T-helper 2 cell treated with Interferon-gamma antibody and Interleukin-4, amounts not matched to agents 5 μg/mL and 100 μg/mL, for 36 hours (primary cell): ENCODE results near the gene JAK1.
A peak's percentile ranks its signal among the peaks of the same experiment; 100 is the strongest.
"Not testable (repeated sequence)": the region's sequence is repeated elsewhere in the genome, so short reads cannot be mapped to it uniquely, and the experiment has no call there.

ENCODE experiments used
- DNase-seq: peaks from one replicate; pipeline ENCODE4 v3.0.0; 2021; ENCODE audit warnings: low spot score
- H3K27ac Mint-ChIP-seq: one replicate; pipeline ENCODE4 v1.8.0; 2021; ENCODE audit warnings: mild to moderate bottlenecking, mixed read lengths
- H3K27me3 Mint-ChIP-seq: one replicate; pipeline ENCODE4 v1.8.0; 2021; ENCODE audit warnings: low read depth, mixed read lengths
- H3K36me3 Mint-ChIP-seq: one replicate; pipeline ENCODE4 v1.8.0; 2021; ENCODE audit warnings: low read depth, mixed read lengths
- H3K4me1 Mint-ChIP-seq: one replicate; pipeline ENCODE4 v1.8.0; 2021; ENCODE audit warnings: low read depth, mixed read lengths
- H3K4me3 Mint-ChIP-seq: one replicate; pipeline ENCODE4 v1.8.0; 2022; ENCODE audit warnings: mild to moderate bottlenecking, moderate library complexity, mixed read lengths
- H3K9me3 Mint-ChIP-seq: one replicate; pipeline ENCODE4 v1.8.0; 2021; ENCODE audit warnings: mixed read lengths

The JAK1 gene

DNA sequence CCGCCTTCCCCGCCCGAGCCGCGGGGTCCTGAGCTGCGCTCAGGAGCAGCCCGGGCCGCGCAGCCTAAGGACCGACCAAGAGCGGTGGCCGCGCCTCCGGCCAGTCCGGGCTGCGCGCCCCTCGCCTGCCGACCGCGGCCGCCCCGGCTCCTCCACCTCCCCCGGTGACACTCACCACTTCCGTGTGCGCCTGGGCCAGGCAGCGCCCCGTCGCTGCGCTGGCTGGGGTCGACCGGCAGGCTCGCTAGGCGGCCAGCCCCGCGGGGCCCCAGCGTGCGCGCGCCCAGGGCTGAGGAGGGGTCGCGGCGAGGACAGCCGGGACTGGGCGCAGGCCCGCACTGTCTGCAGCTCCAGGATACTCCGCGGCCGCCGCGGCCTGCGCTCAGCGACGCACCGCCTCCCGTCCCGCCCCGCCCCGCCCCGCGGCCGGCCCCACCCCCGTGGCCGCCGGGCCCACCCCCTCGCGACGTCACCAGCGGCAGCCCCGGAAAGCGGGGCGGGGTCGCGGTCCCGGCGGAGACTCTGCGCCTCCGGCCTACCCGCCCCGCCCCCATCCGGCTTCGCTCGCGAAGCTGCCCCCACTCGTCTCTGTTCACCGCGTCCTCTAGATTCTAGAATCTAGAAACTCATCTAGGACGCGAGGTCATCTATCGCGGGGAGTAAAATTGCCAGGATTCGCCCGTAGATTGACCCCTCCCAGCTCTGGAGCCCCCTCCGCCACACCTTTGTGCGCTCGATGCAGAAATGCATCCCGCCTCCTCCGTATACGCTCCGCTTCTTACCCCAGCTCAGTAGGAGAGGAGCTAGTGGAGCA is at the start of gene JAK1:
Gene JAK1 (minus strand): TSS at position 392 of the 814 bp plus-strand sequence. CDS start 80,285 bp downstream, outside the sequence.
- Mint-ChIP-seq H3K4me1 (peaks cover 45% of the 10 kb centered on the region), H3K4me3 (peak within 1 kb of the TSS; percentile 86), H3K9me3 (no peaks in the 10 kb centered on the region), H3K27me3 (no peaks in the 10 kb centered on the region), H3K27ac (peak within 1 kb of the TSS; percentile 87), H3K36me3 (peaks cover 18% of the 10 kb centered on the region)
- peak; percentile 83 for DNase-seq

DNA sequence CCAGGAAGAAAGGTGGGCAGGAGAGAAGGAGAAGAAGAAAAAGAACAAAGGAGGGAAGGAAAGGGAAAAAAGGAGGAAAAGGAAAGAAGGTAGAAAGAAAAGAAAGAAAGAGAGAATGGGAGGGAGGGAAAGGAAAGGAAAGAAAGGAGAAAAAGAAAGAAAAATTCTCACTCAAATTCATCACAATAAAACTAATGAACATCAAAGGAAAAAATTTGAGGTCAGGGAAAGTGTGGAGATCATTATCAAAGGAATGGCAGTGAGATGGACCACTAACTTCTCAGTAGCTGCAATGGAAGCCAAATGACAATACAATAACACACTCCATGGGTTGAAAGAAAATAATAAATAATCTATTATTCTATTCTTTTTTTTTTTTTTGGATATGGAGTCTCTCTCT is 48.0 kb upstream of the JAK1 start:
- no peak for DNase-seq
- Mint-ChIP-seq H3K4me1 (peaks cover 16% of the 10 kb centered on the region), H3K9me3 (peaks cover 4% of the 10 kb centered on the region), H3K4me3 (no peak overlapping the region), H3K27me3 (peaks cover 4% of the 10 kb centered on the region), H3K27ac (no peak overlapping the region), H3K36me3 (peaks cover 4% of the 10 kb centered on the region)

DNA sequence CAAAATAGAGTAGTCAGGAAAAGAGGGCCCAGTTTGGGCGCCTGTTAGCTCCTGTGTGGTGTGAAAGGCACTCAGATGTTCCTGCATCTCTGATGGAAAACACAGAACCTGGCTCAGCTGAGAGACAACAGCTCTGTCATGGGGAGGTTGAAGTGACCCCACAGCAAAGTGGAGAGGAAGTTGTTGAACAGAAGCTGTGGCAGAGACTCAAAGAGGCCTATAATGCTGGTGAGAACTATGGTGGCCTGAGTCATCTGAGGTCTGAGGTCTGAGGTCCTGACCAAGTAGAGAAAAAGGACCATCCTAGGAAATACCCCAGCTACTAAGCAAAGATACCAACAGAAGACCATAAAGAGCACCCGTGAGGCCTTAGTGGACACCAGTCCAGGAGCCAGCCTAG is 45.6 kb upstream of the JAK1 start:
- Mint-ChIP-seq H3K4me1 (peaks cover 31% of the 10 kb centered on the region), H3K27ac (no peak overlapping the region), H3K27me3 (peaks cover 6% of the 10 kb centered on the region), H3K4me3 (no peak overlapping the region), H3K36me3 (peaks cover 4% of the 10 kb centered on the region), H3K9me3 (peaks cover 4% of the 10 kb centered on the region)
- no peak for DNase-seq

DNA sequence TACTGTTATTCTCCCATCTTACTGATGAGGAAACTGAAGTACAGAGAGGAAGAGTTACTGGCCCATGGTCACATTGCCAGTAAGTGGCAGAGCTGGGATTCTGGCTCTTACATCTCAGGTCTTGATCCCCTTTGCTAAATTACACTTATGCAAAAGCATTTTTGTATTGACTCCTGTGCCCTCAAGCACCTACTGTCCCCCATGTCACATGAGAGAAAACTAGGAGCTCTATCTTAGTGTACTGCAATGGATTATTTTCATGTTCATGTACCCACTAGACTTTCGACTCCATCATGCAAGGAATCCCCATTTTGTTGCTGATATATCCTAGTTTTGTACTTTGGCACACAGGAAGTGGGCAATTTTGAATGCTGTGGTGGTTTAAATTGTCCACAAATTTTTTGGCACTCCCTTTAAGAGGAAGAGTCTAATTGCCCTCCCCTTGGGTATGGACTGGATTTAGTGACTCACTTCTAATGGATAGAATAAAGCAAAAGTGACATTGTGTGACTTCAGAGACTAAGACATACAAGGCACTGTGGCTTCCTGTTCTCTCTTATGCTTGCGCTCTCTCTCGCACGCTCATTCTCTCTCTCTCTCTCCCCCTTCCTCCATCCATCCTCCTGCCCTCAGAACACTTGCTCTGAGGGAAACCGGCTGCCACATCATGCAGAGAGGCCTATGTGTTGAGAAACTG is 43.5 kb upstream of the JAK1 start:
- peaks cover 16% of the 10 kb centered on the region for H3K27me3 Mint-ChIP-seq
- peak overlapping the region; percentile 60 for H3K4me3 Mint-ChIP-seq
- peaks cover 33% of the 10 kb centered on the region for H3K4me1 Mint-ChIP-seq
- peaks cover 4% of the 10 kb centered on the region for H3K36me3 Mint-ChIP-seq
- peak overlapping the region; percentile 31 for H3K27ac Mint-ChIP-seq
- peaks cover 4% of the 10 kb centered on the region for H3K9me3 Mint-ChIP-seq
- no peak for DNase-seq

DNA sequence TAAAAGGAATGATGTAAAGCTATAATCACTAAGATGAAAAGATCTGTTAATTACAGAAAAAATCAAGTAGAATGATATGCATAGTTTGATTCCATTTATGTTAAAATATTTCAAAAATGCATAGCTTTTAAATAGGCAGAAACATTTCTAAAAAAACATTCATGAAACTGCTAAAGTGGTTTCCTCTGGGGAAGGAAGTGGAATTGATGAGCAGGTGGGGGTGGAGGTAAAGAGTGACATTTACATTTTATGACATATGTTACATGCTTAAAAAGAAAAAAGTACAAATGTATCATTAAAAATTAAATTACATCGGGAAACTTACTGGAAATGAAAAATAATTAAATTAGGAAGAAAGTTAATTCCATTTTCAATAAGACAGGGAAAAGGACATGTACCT is 42.8 kb upstream of the JAK1 start:
- Mint-ChIP-seq H3K4me1 (peaks cover 33% of the 10 kb centered on the region), H3K4me3 (peak overlapping the region; percentile 60), H3K36me3 (peaks cover 4% of the 10 kb centered on the region), H3K9me3 (peaks cover 4% of the 10 kb centered on the region), H3K27me3 (peaks cover 21% of the 10 kb centered on the region), H3K27ac (peak overlapping the region; percentile 42)
- DNase-seq = no peak

DNA sequence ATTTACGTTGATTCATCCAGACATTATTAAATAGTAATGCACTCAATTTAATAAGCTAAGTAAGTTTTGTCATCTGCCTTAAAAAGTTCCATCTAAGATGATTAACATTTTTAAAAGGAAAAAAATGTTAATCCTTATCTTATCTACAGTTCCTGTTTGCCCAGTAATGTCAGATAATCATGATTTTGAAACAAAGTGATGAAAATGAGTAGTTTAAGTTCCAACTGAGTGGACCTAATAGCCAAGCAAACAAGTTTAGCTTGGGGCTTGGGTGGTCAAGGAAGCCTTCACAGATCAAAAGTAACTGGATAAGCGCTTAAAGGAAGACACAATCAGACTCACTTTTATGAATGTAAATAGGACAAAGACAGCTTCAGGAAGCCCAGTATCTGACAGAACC is 40.5 kb upstream of the JAK1 start:
- no peak overlapping the region for H3K27ac Mint-ChIP-seq
- no peak overlapping the region for H3K4me3 Mint-ChIP-seq
- peaks cover 44% of the 10 kb centered on the region for H3K4me1 Mint-ChIP-seq
- peaks cover 32% of the 10 kb centered on the region for H3K27me3 Mint-ChIP-seq
- peaks cover 2% of the 10 kb centered on the region for H3K36me3 Mint-ChIP-seq
- H3K9me3 Mint-ChIP-seq = peaks cover 4% of the 10 kb centered on the region
- DNase-seq = no peak

DNA sequence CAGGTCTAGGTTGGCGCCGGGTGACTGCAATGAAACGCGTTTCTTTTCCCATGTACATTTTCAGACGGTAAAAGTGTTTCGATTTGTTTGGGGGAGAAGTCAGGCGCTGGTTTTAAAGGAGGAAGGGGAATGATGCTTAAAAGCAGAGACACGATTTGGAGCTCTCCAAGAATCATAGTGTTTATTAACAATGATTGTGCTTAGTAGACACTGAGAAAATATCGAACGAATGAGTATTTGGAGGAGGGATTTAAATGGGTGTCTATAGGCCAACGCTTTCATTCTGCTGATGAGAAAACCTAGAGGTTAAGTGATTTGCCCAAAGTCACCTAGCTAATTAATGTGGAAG is 36.9 kb upstream of the JAK1 start:
- Mint-ChIP-seq H3K27me3 (peaks cover 36% of the 10 kb centered on the region), H3K4me3 (peak overlapping the region; percentile 74), H3K4me1 (peaks cover 31% of the 10 kb centered on the region), H3K36me3 (no peaks in the 10 kb centered on the region), H3K9me3 (peaks cover 6% of the 10 kb centered on the region), H3K27ac (no peak overlapping the region)
- no peak for DNase-seq

DNA sequence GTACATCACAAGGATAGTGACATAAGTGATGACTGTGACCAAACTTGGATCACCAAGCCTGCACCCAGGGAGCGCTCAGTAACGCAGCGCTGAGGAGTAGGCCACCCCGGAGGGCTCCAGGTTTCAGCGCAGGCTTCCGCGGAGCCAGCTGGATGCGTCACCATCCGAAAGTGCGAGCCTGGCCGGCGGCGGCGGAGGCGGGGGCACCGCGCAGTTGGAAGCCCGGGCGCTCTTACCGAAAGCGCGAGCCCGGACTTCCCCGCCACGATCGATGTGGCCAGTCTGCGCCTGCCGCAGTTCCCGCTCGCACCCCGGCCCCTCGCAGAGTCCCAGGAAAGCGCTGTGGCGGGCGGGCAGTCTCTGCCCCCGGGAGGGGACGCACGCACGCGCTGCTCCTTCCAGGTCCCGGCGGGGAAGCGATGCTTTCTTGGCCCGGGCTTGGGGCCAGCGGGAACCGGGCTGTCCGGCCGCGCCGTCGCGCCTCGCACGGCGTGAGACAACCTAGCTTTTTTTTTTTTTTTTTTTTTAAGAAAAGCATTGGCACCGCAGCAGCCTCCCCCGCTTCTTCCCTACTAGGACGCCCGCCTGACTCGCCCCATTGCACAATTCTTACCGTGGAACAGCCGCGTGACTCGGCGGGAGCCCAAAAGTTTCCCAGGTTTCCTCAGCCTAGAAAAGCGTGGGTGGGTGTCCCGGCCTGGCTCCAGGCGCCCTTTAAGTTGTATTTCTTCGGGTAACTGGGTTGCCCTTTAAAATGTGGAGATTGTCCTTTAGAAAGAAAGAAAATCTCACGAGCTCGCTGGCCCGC is 36.4 kb upstream of the JAK1 start:
- Mint-ChIP-seq H3K27ac (no peak overlapping the region), H3K9me3 (peaks cover 10% of the 10 kb centered on the region), H3K4me3 (peak overlapping the region; percentile 74), H3K36me3 (no peaks in the 10 kb centered on the region), H3K4me1 (peaks cover 27% of the 10 kb centered on the region), H3K27me3 (peaks cover 36% of the 10 kb centered on the region)
- peak; percentile 76 for DNase-seq

DNA sequence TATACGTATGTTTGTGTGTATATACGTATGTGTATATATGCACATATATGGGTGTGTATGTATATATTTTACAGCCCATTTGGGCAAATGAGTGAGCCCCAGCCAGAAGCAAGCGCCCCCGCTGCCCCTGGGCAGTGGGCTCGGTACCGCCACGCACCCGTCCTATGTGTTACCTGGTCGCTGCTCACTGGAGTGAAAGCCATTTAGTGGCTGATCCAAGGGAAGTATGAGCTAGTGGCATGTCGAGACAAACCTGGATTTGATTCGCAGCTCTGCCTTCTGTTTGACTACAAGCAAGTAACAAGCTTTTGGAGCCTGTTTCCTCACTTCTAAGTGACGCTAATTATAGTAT is 35.8 kb upstream of the JAK1 start:
- H3K4me3 Mint-ChIP-seq = peak overlapping the region; percentile 72
- peaks cover 34% of the 10 kb centered on the region for H3K27me3 Mint-ChIP-seq
- no peak for DNase-seq
- no peaks in the 10 kb centered on the region for H3K36me3 Mint-ChIP-seq
- peaks cover 25% of the 10 kb centered on the region for H3K4me1 Mint-ChIP-seq
- H3K27ac Mint-ChIP-seq = no peak overlapping the region
- peaks cover 10% of the 10 kb centered on the region for H3K9me3 Mint-ChIP-seq

DNA sequence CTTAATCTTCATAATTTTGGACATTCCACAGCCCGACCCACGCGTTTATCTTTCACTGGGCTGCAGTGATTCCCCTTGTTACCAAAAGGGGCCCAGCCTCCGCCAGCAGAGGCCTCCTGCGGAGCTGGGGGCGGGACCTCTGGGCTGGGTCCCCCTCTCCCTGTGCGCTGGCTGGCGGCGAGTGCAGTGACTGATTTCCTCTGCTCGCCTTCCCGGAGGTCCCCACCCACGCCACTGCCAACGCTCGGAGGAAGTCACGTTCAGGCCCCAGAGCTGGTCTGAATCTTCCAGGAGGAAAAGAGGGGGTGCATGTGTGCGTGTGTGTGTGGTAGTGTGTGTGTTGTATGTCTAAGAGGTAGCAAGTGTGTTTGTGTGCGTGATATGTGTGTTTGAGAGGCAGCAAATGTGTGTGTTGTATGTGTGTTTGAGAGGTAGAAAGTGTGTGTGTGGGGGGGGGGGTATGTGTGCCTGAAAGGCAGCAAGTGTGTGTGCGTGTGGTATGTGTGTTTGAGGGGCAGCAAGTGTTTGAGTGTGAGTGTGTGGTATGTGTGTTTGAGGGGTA is 35.0 kb upstream of the JAK1 start:
- H3K4me3 Mint-ChIP-seq = peak overlapping the region; percentile 72
- H3K27me3 Mint-ChIP-seq = peaks cover 32% of the 10 kb centered on the region
- H3K9me3 Mint-ChIP-seq = peaks cover 10% of the 10 kb centered on the region
- DNase-seq = peak; percentile 71
- peaks cover 23% of the 10 kb centered on the region for H3K4me1 Mint-ChIP-seq
- no peaks in the 10 kb centered on the region for H3K36me3 Mint-ChIP-seq
- peak overlapping the region; percentile 1 for H3K27ac Mint-ChIP-seq

DNA sequence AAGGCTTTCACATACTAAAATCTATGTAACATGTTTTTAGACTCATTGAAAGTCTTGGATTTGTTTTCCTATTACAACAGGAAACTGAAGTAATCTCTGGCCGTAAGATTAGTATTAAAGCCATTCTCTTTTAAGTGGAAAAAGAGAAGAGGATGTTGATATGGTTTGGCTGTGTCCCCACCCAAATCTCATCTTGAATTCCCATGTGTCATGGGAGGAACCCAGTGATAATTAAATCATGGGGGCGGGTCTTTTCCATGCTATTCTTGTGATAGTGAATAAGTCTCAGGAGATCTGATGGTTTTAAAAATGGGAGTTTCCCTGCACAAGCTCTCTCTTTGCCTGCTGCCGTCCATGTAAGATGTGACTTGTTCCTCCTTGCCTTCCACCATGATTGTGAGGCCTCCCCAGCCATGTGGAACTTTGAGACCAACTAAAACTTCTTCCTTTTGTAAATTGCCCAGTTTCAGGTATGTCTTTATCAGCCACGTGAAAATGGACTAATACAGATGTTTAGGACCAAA is 32.1 kb upstream of the JAK1 start:
- H3K4me3 Mint-ChIP-seq, H3K36me3 Mint-ChIP-seq, H3K27ac Mint-ChIP-seq, DNase-seq: not testable (repeated sequence)
- peaks cover 10% of the 10 kb centered on the region for H3K9me3 Mint-ChIP-seq
- peaks cover 21% of the 10 kb centered on the region for H3K4me1 Mint-ChIP-seq
- peaks cover 11% of the 10 kb centered on the region for H3K27me3 Mint-ChIP-seq

DNA sequence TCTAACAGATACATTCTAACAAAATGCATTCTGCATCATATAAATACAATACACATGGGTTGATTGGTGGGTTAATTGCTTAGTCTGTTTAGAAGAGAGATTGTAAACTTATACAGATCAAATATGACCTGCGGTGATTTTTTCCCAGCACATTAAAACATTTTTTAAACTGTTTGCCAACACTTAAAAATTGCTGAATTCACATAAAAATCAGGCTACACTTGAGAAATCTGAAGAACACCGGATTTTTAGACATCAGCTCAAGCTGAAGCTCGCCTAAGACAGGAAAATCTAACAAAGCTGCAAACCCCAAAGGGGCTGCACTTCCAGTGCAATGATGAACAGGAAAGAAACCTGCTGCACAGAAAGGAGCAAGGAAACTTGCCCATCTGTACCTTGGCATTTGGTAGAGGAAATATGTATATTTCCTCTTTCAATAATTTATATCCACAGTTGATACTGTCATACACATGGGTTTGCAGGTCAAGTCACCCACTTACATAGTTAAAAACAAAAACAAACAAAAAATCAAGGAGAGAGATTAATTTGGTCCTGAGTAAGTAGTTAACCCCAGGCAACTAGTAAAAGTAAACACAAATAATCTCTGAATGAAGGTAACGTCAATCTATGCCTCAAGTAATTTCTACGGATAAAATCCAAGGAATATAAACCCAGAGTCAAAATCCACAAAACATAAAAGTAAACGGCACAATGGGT is 30.4 kb upstream of the JAK1 start:
- no peak for DNase-seq
- Mint-ChIP-seq H3K36me3 (no peaks in the 10 kb centered on the region), H3K27me3 (peaks cover 4% of the 10 kb centered on the region), H3K4me1 (peaks cover 9% of the 10 kb centered on the region), H3K9me3 (peaks cover 10% of the 10 kb centered on the region), H3K27ac (no peak overlapping the region), H3K4me3 (no peak overlapping the region)

DNA sequence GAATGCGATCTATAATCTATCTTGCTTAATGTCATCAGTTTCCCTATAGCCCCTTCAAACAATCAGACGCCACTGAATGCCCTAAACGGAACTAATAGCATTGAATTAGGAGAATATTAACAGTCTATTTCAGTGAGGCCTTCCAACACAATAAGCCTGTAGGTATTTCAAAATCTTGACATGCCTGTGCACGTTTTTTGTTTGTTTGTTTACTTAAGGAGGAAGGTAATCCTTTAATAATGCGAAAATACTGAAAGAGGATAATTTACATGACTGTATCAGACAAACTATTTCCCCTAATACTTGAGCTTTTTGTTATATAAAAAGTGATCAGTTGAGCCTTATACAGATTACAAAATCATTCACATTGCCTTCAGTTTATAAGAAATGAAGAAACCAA is 29.0 kb upstream of the JAK1 start:
- DNase-seq = no peak
- Mint-ChIP-seq H3K27me3 (no peaks in the 10 kb centered on the region), H3K27ac (no peak overlapping the region), H3K4me3 (no peak overlapping the region), H3K36me3 (no peaks in the 10 kb centered on the region), H3K9me3 (peaks cover 10% of the 10 kb centered on the region), H3K4me1 (no peaks in the 10 kb centered on the region)
